Keratinocyte (primary cell): ENCODE results near the gene NHP2. TPM values are rescaled to one million over a fixed set of nuclear protein-coding genes. Genes with fewer than 3 reads are reported as not detected.

Experiments
- DNase-seq: peaks from one replicate; pipeline ENCODE4 v3.0.0-alpha.2; 2011; ENCODE audit warnings: low read depth, missing footprints, low spot score
- FAIRE-seq: peaks from 2 replicates; lab custom pipeline; 2011; peaks lifted over from hg19 to GRCh38; lab: Jason Lieb, UNC
- H2AFZ ChIP-seq: 2 replicates; pipeline ENCODE4 v1.6.0; 2012; ENCODE audit warnings: low read length, control low read depth, inconsistent platforms; ENCODE audit not compliant: control insufficient read depth
- H3K27ac ChIP-seq: 2 replicates; pipeline ENCODE4 v1.5.1; 2011; ENCODE audit warnings: low read length; ENCODE audit not compliant: control insufficient read depth, insufficient read depth
- H3K27me3 ChIP-seq: 3 replicates; pipeline ENCODE4 v1.6.0; 2011; ENCODE audit warnings: low read length; ENCODE audit not compliant: control insufficient read depth, insufficient read depth; ENCODE audit errors: extremely low read depth
- H3K36me3 ChIP-seq, 2 experiments: 2 replicates in 1 of 2; 3 replicates in 1 of 2; pipeline ENCODE4 v1.5.1; 2011; ENCODE audit warnings: low read length in 2 of 2, mild to moderate bottlenecking in 1 of 2; ENCODE audit not compliant: control insufficient read depth in 2 of 2, insufficient read depth in 2 of 2; ENCODE audit errors: extremely low read depth in 1 of 2
- H3K4me1 ChIP-seq: 3 replicates; pipeline ENCODE4 v1.5.1; 2011; ENCODE audit warnings: low read length; ENCODE audit not compliant: control insufficient read depth, insufficient read depth; ENCODE audit errors: extremely low read depth
- H3K4me2 ChIP-seq: 3 replicates; pipeline ENCODE4 v1.6.0; 2011; ENCODE audit warnings: low read depth, low read length; ENCODE audit not compliant: control insufficient read depth, insufficient read depth; ENCODE audit errors: extremely low read depth
- H3K4me3 ChIP-seq, 3 experiments: fragments of 200-600 bp in 1 of 3; sonication (generic) in 1 of 3; 2 replicates in 2 of 3; 3 replicates in 1 of 3; pipeline ENCODE4 v1.5.1; 2011 to 2016; ENCODE audit warnings: low read length in 3 of 3, mild to moderate bottlenecking in 3 of 3, control low read depth in 2 of 3, inconsistent platforms in 1 of 3, low read depth in 1 of 3, mixed read lengths in 1 of 3, mixed run types in 1 of 3, moderate library complexity in 1 of 3; ENCODE audit not compliant: control insufficient read depth in 2 of 3, insufficient read depth in 2 of 3; ENCODE audit errors: extremely low read depth in 1 of 3
- H3K79me2 ChIP-seq: 2 replicates; pipeline ENCODE4 v1.6.0; 2012; ENCODE audit warnings: low read length; ENCODE audit not compliant: control insufficient read depth, insufficient read depth
- H3K9ac ChIP-seq: 3 replicates; pipeline ENCODE4 v1.6.0; 2011; ENCODE audit warnings: low read length; ENCODE audit not compliant: control insufficient read depth, insufficient read depth; ENCODE audit errors: extremely low read depth
- H3K9me1 ChIP-seq: 3 replicates; pipeline ENCODE4 v1.6.0; 2011; ENCODE audit warnings: low read length; ENCODE audit not compliant: control insufficient read depth, insufficient read depth; ENCODE audit errors: extremely low read depth
- H3K9me3 ChIP-seq: 2 replicates; pipeline ENCODE4 v1.5.1; 2012; ENCODE audit warnings: low read depth, low read length; ENCODE audit not compliant: control insufficient read depth
- H4K20me1 ChIP-seq: 3 replicates; pipeline ENCODE4 v1.6.0; 2011; ENCODE audit warnings: low read length; ENCODE audit not compliant: control insufficient read depth, insufficient read depth; ENCODE audit errors: extremely low read depth
- CTCF ChIP-seq, 3 experiments: IDR thresholded peaks in 1 of 3; conservative IDR thresholded peaks in 1 of 3; optimal IDR thresholded peaks in 1 of 3; 2 replicates in 2 of 3; 3 replicates in 1 of 3; pipeline versions ENCODE3 to v1.5.1; 2011; ENCODE audit warnings: low read length in 3 of 3, mild to moderate bottlenecking in 3 of 3, moderate library complexity in 2 of 3, control low read depth in 1 of 3, inconsistent platforms in 1 of 3; ENCODE audit not compliant: insufficient read depth in 2 of 3; ENCODE audit errors: extremely low read depth in 1 of 3
- EZH2 ChIP-seq: IDR thresholded peaks from one replicate; pipeline ENCODE4 v1.6.1; 2012; ENCODE audit warnings: inconsistent platforms, mild to moderate bottlenecking, low read length, moderate library complexity
- dilution Hi-C: fragments of 300-500 bp; cut with MboI; formaldehyde crosslinking; loops from one replicate; pipeline ENCODE4 v1.7.0; 2020; ENCODE audit warnings: low sequenced_read_pairs; ENCODE audit not compliant: extremely low pct_ligation_motif_present
- polyA plus RNA-seq, 5 experiments: library from polyadenylated mRNA; depleted of rRNA in 3 of 5; stranded (reverse) in 3 of 5; stranded (forward) in 1 of 5; unstranded in 1 of 5; fragments of >200 nt; gene quantifications; 1 replicate in 1 of 5; 2 replicates in 3 of 5; 3 replicates in 1 of 5; pipeline versions ENCODE4 v1.2.1 to v1.2.3, GENCODE V29; 2011 to 2012; ENCODE audit warnings: missing spikeins in 2 of 5, low read depth in 1 of 5, low replicate concordance in 1 of 5

NHP2 gene
- polyA plus RNA-seq, 1 donor (not counting 4 experiments of a cell fraction or from before 2014, with no cell fraction given), result 186 TPM

- Histone ChIP-seq H3K4me3 (no peak overlapping the region), H3K9ac (no peak overlapping the region), H3K9me1 (no peaks in the 10 kb centered on the region), H2AFZ (no peak overlapping the region), H3K9me3 (no peaks in the 10 kb centered on the region), H4K20me1 (peaks cover 3% of the 10 kb centered on the region), H3K27ac (no peak overlapping the region), H3K4me2 (no peak overlapping the region), H3K4me1 (peaks cover 30% of the 10 kb centered on the region), H3K27me3 (no peaks in the 10 kb centered on the region), H3K79me2 (peaks cover 8% of the 10 kb centered on the region), H3K36me3 (no peaks in the 10 kb centered on the region)
- no peak for FAIRE-seq
- no peak for DNase-seq
- dilution Hi-C loops, result no loop called here
- TF ChIP-seq EZH2 (no peak), CTCF (optimal IDR thresholded peaks at IDR 0.05 in 1 of 3, IDR thresholded peaks at IDR 0.05 in 1 of 3, conservative IDR thresholded peaks at IDR 0.05 in 1 of 3; ENCODE audit: extremely low read depth in 1 of 3, insufficient read depth in 2 of 3, low read length in 3 of 3) (no peak)
Measured at GRCh38 chr5:178110511-178110910, 43.2 kb downstream of the NHP2 start.

- dilution Hi-C loops, result no loop called here
- FAIRE-seq (no peak), DNase-seq (no peak)
- Histone ChIP-seq H3K9me1 (no peaks in the 10 kb centered on the region), H3K4me3 (no peak overlapping the region), H2AFZ (peak overlapping the region; percentile 0), H3K79me2 (no peaks in the 10 kb centered on the region), H3K27ac (no peak overlapping the region), H3K9me3 (no peaks in the 10 kb centered on the region), H4K20me1 (no peaks in the 10 kb centered on the region), H3K27me3 (no peaks in the 10 kb centered on the region), H3K36me3 (no peaks in the 10 kb centered on the region), H3K4me2 (peak overlapping the region; percentile 11), H3K4me1 (peaks cover 22% of the 10 kb centered on the region), H3K9ac (no peak overlapping the region)
- TF ChIP-seq CTCF (optimal IDR thresholded peaks at IDR 0.05 in 1 of 3, IDR thresholded peaks at IDR 0.05 in 1 of 3, conservative IDR thresholded peaks at IDR 0.05 in 1 of 3; ENCODE audit: extremely low read depth in 1 of 3, insufficient read depth in 2 of 3, low read length in 3 of 3), result no peak
- TF ChIP-seq EZH2, result no peak
Measured at GRCh38 chr5:178108966-178109365, 44.7 kb downstream of the NHP2 start.
